GM12801 (cell line): ENCODE data around the gene POLR2H.

Source experiments
- CTCF ChIP-seq: IDR thresholded peaks from one replicate; pipeline ENCODE4 v1.5.1; 2011; ENCODE audit warnings: control low read depth; ENCODE audit not compliant: insufficient read length; ENCODE audit errors: extremely low read depth

The POLR2H gene

GRCh38 chr3:184361532-184361931 lies at the start of gene POLR2H, which contains the start of gene CLCN2:
TSS of gene POLR2H (plus strand) at chr3:184361710. CDS start at chr3:184363493, 1,783 bp downstream.
TSS of gene CLCN2 (minus strand) at chr3:184361605. CDS start at chr3:184361479, 126 bp downstream.
- TF ChIP-seq CTCF: no peak

GRCh38 chr3:184314363-184314699 lies 47.2 kb upstream of the POLR2H start, which contains the start of gene EIF4G1:
TSS of gene EIF4G1 (plus strand) at chr3:184314606. CDS start at chr3:184315797, 1,191 bp downstream.
- TF ChIP-seq CTCF: no peak

GRCh38 chr3:184314700-184315542 lies 46.6 kb upstream of the POLR2H start:
- no peak for TF ChIP-seq CTCF

GRCh38 chr3:184315543-184315867 lies 46.0 kb upstream of the POLR2H start:
- TF ChIP-seq CTCF: no peak

GRCh38 chr3:184315871-184316661 lies 45.4 kb upstream of the POLR2H start:
- TF ChIP-seq CTCF: no peak

- no peak for TF ChIP-seq CTCF
Observed at GRCh38 chr3:184316792-184317191, 44.7 kb upstream of the POLR2H start.

GRCh38 chr3:184317201-184317600 lies 44.3 kb upstream of the POLR2H start:
- no peak for TF ChIP-seq CTCF
